Neural cell (in vitro differentiated cells): ENCODE measurements around the gene GOLGA3.

Source experiments
- EZH2 ChIP-seq: fragments of 200-600, 300-800 bp; shearing (Covaris generic), sonication (generic); IDR thresholded peaks from 2 replicates; pipeline ENCODE4 v1.6.1; 2014; ENCODE audit warnings: antibody characterized with exemption, low read length, borderline replicate concordance, mild to moderate bottlenecking; ENCODE audit not compliant: insufficient read depth, poor library complexity, severe bottlenecking
- POLR2AphosphoS5 ChIP-seq: IDR thresholded peaks from 2 replicates; pipeline ENCODE4 v1.6.1; 2012
- RAD21 ChIP-seq: fragments of 450-650 bp; conservative IDR thresholded peaks from 2 replicates; pipeline ENCODE4 v1.6.1; 2014; ENCODE audit warnings: antibody characterized with exemption, mild to moderate bottlenecking, moderate library complexity

DNA sequence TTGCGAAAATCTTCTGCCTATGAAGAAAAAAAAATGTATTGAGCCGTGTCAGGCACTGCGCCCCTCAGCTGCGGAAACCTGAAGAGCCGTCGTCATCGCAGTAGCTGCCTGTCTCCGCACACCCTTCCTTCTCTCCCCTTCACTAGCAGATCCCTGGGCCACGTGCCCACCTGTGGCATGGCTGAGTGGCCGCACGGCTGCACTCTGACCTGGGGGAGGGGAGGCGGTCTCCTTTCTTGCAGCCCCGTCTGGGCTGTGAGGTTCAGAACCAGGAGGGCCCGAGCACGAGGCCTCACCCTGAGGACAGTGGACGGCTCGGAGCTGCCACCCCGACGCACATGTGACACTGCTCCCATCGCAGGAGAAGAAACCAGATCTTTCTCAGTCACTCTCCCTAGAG, 93.2 kb downstream of the GOLGA3 start:
- TF ChIP-seq EZH2 (no peak), RAD21 (no peak), POLR2AphosphoS5 (no peak)
